ENCODE measurements around the gene TUBB3. TPM values are rescaled to one million over a fixed set of nuclear protein-coding genes. Genes with fewer than 3 reads are reported as not detected.

TUBB3 gene
- total and polyA plus RNA-seq, 9 of the 15 experiments (the other 6 are each of a cell fraction or from before 2014, with no cell fraction given) = 0.18 to 12.5 (median 5.0) TPM

DNA sequence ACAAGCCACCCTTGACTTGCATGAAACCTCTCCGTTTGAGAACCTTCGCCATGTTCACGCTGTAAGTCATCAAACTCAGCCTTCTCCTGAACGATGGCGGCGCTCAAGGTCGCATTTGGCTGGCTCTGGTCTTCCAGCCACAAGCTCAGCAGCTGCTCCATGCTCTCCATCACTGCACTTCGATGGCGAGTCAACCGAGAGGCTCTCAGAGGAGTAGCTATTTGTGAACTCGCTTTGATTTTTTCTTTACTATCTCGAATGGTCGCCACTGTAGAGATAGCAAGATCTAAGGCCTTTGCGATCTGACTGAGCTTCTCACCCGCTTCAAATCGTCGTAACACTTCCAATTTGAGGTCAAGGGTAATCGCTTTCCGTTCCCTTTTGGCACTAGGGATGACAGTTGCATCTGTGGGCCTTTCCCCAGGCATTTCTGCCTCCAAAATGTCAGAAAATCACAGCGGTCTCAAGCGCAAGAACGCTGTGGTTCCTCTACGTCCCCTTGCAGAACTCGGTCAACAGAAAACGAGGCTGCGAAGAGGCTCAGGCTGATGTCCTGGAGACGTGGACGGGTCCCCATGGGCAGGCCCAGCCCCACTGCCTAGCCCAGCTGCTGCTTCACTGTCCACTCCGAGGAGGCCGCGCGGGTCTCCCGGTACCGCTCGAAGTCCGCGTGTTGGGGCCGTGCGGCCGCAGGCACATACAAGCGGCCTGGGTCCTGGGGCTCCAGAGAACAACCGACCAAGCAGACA is 48.5 kb downstream of the TUBB3 start (continued):
- TF ChIP-seq, protein P1, sequence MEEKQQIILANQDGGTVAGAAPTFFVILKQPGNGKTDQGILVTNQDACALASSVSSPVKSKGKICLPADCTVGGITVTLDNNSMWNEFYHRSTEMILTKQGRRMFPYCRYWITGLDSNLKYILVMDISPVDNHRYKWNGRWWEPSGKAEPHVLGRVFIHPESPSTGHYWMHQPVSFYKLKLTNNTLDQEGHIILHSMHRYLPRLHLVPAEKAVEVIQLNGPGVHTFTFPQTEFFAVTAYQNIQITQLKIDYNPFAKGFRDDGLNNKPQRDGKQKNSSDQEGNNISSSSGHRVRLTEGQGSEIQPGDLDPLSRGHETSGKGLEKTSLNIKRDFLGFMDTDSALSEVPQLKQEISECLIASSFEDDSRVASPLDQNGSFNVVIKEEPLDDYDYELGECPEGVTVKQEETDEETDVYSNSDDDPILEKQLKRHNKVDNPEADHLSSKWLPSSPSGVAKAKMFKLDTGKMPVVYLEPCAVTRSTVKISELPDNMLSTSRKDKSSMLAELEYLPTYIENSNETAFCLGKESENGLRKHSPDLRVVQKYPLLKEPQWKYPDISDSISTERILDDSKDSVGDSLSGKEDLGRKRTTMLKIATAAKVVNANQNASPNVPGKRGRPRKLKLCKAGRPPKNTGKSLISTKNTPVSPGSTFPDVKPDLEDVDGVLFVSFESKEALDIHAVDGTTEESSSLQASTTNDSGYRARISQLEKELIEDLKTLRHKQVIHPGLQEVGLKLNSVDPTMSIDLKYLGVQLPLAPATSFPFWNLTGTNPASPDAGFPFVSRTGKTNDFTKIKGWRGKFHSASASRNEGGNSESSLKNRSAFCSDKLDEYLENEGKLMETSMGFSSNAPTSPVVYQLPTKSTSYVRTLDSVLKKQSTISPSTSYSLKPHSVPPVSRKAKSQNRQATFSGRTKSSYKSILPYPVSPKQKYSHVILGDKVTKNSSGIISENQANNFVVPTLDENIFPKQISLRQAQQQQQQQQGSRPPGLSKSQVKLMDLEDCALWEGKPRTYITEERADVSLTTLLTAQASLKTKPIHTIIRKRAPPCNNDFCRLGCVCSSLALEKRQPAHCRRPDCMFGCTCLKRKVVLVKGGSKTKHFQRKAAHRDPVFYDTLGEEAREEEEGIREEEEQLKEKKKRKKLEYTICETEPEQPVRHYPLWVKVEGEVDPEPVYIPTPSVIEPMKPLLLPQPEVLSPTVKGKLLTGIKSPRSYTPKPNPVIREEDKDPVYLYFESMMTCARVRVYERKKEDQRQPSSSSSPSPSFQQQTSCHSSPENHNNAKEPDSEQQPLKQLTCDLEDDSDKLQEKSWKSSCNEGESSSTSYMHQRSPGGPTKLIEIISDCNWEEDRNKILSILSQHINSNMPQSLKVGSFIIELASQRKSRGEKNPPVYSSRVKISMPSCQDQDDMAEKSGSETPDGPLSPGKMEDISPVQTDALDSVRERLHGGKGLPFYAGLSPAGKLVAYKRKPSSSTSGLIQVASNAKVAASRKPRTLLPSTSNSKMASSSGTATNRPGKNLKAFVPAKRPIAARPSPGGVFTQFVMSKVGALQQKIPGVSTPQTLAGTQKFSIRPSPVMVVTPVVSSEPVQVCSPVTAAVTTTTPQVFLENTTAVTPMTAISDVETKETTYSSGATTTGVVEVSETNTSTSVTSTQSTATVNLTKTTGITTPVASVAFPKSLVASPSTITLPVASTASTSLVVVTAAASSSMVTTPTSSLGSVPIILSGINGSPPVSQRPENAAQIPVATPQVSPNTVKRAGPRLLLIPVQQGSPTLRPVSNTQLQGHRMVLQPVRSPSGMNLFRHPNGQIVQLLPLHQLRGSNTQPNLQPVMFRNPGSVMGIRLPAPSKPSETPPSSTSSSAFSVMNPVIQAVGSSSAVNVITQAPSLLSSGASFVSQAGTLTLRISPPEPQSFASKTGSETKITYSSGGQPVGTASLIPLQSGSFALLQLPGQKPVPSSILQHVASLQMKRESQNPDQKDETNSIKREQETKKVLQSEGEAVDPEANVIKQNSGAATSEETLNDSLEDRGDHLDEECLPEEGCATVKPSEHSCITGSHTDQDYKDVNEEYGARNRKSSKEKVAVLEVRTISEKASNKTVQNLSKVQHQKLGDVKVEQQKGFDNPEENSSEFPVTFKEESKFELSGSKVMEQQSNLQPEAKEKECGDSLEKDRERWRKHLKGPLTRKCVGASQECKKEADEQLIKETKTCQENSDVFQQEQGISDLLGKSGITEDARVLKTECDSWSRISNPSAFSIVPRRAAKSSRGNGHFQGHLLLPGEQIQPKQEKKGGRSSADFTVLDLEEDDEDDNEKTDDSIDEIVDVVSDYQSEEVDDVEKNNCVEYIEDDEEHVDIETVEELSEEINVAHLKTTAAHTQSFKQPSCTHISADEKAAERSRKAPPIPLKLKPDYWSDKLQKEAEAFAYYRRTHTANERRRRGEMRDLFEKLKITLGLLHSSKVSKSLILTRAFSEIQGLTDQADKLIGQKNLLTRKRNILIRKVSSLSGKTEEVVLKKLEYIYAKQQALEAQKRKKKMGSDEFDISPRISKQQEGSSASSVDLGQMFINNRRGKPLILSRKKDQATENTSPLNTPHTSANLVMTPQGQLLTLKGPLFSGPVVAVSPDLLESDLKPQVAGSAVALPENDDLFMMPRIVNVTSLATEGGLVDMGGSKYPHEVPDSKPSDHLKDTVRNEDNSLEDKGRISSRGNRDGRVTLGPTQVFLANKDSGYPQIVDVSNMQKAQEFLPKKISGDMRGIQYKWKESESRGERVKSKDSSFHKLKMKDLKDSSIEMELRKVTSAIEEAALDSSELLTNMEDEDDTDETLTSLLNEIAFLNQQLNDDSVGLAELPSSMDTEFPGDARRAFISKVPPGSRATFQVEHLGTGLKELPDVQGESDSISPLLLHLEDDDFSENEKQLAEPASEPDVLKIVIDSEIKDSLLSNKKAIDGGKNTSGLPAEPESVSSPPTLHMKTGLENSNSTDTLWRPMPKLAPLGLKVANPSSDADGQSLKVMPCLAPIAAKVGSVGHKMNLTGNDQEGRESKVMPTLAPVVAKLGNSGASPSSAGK (IDR thresholded peaks at IDR 0.05) = peak; percentile 87
- no peak for TF ChIP-seq HMG20B (CRISPR knock-in tag; IDR thresholded peaks at IDR 0.05)
- TF ChIP-seq HNRNPLL (IDR thresholded peaks at IDR 0.05; ENCODE audit: low read depth, low read length, poor library complexity, severe bottlenecking) = peak; percentile 17
- no peak for TF ChIP-seq NUFIP1 (IDR thresholded peaks at IDR 0.05; ENCODE audit: partially characterized antibody)
- no peak; the same call in 1 of the 2 replicates for TF ChIP-seq TEAD4 (IDR thresholded peaks at IDR 0.05; ENCODE audit: low read length)
- 0 out of 2 replicates have a peak, but pooled peaks have one; percentile 28 for TF ChIP-seq TEAD4 (CRISPR knock-in tag; IDR thresholded peaks at IDR 0.05; ENCODE audit: borderline replicate concordance)
- TF ChIP-seq CHD2 (IDR thresholded peaks at IDR 0.05; ENCODE audit: low read depth, low read length) = no peak
- 0 out of 2 replicates have a peak, but pooled peaks have one; percentile 26 for TF ChIP-seq KLF13 (tag; IDR thresholded peaks at IDR 0.05; ENCODE audit: borderline replicate concordance, low read depth)
- TF ChIP-seq, protein P2, sequence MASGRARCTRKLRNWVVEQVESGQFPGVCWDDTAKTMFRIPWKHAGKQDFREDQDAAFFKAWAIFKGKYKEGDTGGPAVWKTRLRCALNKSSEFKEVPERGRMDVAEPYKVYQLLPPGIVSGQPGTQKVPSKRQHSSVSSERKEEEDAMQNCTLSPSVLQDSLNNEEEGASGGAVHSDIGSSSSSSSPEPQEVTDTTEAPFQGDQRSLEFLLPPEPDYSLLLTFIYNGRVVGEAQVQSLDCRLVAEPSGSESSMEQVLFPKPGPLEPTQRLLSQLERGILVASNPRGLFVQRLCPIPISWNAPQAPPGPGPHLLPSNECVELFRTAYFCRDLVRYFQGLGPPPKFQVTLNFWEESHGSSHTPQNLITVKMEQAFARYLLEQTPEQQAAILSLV (tag; IDR thresholded peaks at IDR 0.05) = no peak
- TF ChIP-seq, protein P3, sequence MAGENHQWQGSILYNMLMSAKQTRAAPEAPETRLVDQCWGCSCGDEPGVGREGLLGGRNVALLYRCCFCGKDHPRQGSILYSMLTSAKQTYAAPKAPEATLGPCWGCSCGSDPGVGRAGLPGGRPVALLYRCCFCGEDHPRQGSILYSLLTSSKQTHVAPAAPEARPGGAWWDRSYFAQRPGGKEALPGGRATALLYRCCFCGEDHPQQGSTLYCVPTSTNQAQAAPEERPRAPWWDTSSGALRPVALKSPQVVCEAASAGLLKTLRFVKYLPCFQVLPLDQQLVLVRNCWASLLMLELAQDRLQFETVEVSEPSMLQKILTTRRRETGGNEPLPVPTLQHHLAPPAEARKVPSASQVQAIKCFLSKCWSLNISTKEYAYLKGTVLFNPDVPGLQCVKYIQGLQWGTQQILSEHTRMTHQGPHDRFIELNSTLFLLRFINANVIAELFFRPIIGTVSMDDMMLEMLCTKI (IDR thresholded peaks at IDR 0.05; ENCODE audit: partially characterized antibody) = no peak
- TF ChIP-seq RBM22 (IDR thresholded peaks at IDR 0.05; ENCODE audit: low read depth, low read length, poor library complexity, severe bottlenecking) = no peak
- no peak for TF ChIP-seq SUPT5H (IDR thresholded peaks at IDR 0.05)
- TF ChIP-seq, protein P4, sequence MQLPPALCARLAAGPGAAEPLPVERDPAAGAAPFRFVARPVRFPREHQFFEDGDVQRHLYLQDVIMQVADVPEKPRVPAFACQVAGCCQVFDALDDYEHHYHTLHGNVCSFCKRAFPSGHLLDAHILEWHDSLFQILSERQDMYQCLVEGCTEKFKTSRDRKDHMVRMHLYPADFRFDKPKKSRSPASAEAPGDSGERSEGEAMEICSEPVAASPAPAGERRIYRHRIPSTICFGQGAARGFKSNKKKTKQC (CRISPR knock-in tag; IDR thresholded peaks at IDR 0.05) = 0 out of 2 replicates have a peak, but pooled peaks have one; percentile 35

Data from K562 (cell line).